ENCODE data around the gene KRTAP10-8. TPM values are rescaled to one million over a fixed set of nuclear protein-coding genes. Genes with fewer than 3 reads are reported as not detected.
"Not testable (repeated sequence)": the region's sequence is repeated elsewhere in the genome, so short reads cannot be mapped to it uniquely, and the experiment has no call there.

Gene KRTAP10-8
- total and polyA plus RNA-seq, 7 experiments from 2014 or later = not detected

- peaks cover 32 to 33% of the 10 kb centered on the region in 2 donors for H3K4me1 ChIP-seq (ENCODE audit: control insufficient read depth in 2 of 2, insufficient read depth in 2 of 2, low read length in 2 of 2)
- Mint-ChIP-seq H3K9me3 (peaks cover 8 to 69% (median 33%) of the 10 kb centered on the region in 11 donors), H3K27ac (peak overlapping the region in 4 of 9 donors; percentile 28 to 75 (median 58)), H3K4me1 (peaks cover 34 to 53% (median 39%) of the 10 kb centered on the region in 7 donors), H3K27me3 (peaks cover 0 to 32% (median 0%) of the 10 kb centered on the region in 5 donors), H3K36me3 (peaks cover 4 to 44% (median 19%) of the 10 kb centered on the region in 5 donors)
- ATAC-seq; intact Hi-C loops (cut with micrococcal nuclease); H3K4me3 Mint-ChIP-seq; CTCF ChIA-PET; H3K36me3 ChIP-seq (ENCODE audit: control insufficient read depth in 2 of 3, insufficient read depth in 3 of 3, low read length in 3 of 3); H3K27me3 ChIP-seq (ENCODE audit: control insufficient read depth in 2 of 2, insufficient read depth in 2 of 2, low read length in 2 of 2); DNase-seq; H3K27ac ChIP-seq (ENCODE audit: low read depth, low read length); H3K4me3 ChIP-seq (ENCODE audit: low read length); H3K9me3 ChIP-seq (ENCODE audit: control insufficient read depth in 2 of 3, low read length in 3 of 3): not testable (repeated sequence)
- POLR2A ChIA-PET = interaction anchor here (1.1 kb wide), 1 partner anchor 20 kb away, joined by 3 read pairs; the partner anchor contains the start of gene KRTAP12-1
Measured at GRCh38 chr21:44661567-44661966, 49.7 kb downstream of the KRTAP10-8 start.

Other genes starting within 250 kb of the KRTAP10-8 start
- gene LRRC3, start 156.6 kb upstream of the KRTAP10-8 start, total RNA-seq = 1 to 10 TPM in 3 of 5 experiments, under 1 TPM in 2; 0.79 to 3.3 (median 1.0) TPM
- under 1 TPM; 0.06 to 0.66 TPM for gene LRRC3, start 156.6 kb upstream of the KRTAP10-8 start, polyA plus RNA-seq
- gene KRTAP10-1, start 71.9 kb upstream of the KRTAP10-8 start, total RNA-seq = not detected
- not detected for gene KRTAP10-1, start 71.9 kb upstream of the KRTAP10-8 start, polyA plus RNA-seq
- not detected for gene KRTAP10-2, start 60.6 kb upstream of the KRTAP10-8 start, total RNA-seq
- not detected for gene KRTAP10-2, start 60.6 kb upstream of the KRTAP10-8 start, polyA plus RNA-seq
- not detected for gene KRTAP10-3, start 53.3 kb upstream of the KRTAP10-8 start, total RNA-seq
- gene KRTAP10-3, start 53.3 kb upstream of the KRTAP10-8 start, polyA plus RNA-seq = not detected
- gene KRTAP10-4, start 38.4 kb upstream of the KRTAP10-8 start, total RNA-seq = not detected
- not detected for gene KRTAP10-4, start 38.4 kb upstream of the KRTAP10-8 start, polyA plus RNA-seq
- not detected for gene KRTAP10-5, start 31.5 kb upstream of the KRTAP10-8 start, total RNA-seq
- not detected for gene KRTAP10-5, start 31.5 kb upstream of the KRTAP10-8 start, polyA plus RNA-seq
- not detected for gene KRTAP10-6, start 19.6 kb upstream of the KRTAP10-8 start, total RNA-seq
- gene KRTAP10-6, start 19.6 kb upstream of the KRTAP10-8 start, polyA plus RNA-seq = not detected
- not detected for gene KRTAP10-7, start 11.5 kb upstream of the KRTAP10-8 start, total RNA-seq
- not detected for gene KRTAP10-7, start 11.5 kb upstream of the KRTAP10-8 start, polyA plus RNA-seq
- not detected for gene KRTAP10-9, start 15.0 kb downstream of the KRTAP10-8 start, total RNA-seq
- not detected for gene KRTAP10-9, start 15.0 kb downstream of the KRTAP10-8 start, polyA plus RNA-seq
- not detected for gene KRTAP10-10, start 25.3 kb downstream of the KRTAP10-8 start, total RNA-seq
- not detected for gene KRTAP10-10, start 25.3 kb downstream of the KRTAP10-8 start, polyA plus RNA-seq
- gene KRTAP10-11, start 34.3 kb downstream of the KRTAP10-8 start, total RNA-seq = not detected
- gene KRTAP10-11, start 34.3 kb downstream of the KRTAP10-8 start, polyA plus RNA-seq = not detected
- gene KRTAP12-4, start 42.6 kb downstream of the KRTAP10-8 start, total RNA-seq = not detected
- gene KRTAP12-4, start 42.6 kb downstream of the KRTAP10-8 start, polyA plus RNA-seq = not detected
- 1 to 10 TPM in 1 of 5 experiments, not detected in 4; 1.1 TPM for gene KRTAP12-3, start 45.9 kb downstream of the KRTAP10-8 start, total RNA-seq
- gene KRTAP12-3, start 45.9 kb downstream of the KRTAP10-8 start, polyA plus RNA-seq = not detected
- not detected for gene KRTAP12-2, start 54.8 kb downstream of the KRTAP10-8 start, total RNA-seq
- gene KRTAP12-2, start 54.8 kb downstream of the KRTAP10-8 start, polyA plus RNA-seq = not detected
- not detected for gene KRTAP12-1, start 70.1 kb downstream of the KRTAP10-8 start, total RNA-seq
- not detected for gene KRTAP12-1, start 70.1 kb downstream of the KRTAP10-8 start, polyA plus RNA-seq
- not detected for gene KRTAP10-12, start 85.1 kb downstream of the KRTAP10-8 start, total RNA-seq
- not detected for gene KRTAP10-12, start 85.1 kb downstream of the KRTAP10-8 start, polyA plus RNA-seq
- gene TSPEAR, start 99.5 kb downstream of the KRTAP10-8 start, total RNA-seq = not detected
- gene TSPEAR, start 99.5 kb downstream of the KRTAP10-8 start, polyA plus RNA-seq = under 1 TPM in 1 of 2 donors, not detected in 1; 0.07 TPM
- gene UBE2G2, start 189.7 kb downstream of the KRTAP10-8 start, total RNA-seq = 100 to 1,000 TPM; 108 to 150 (median 129) TPM
- gene UBE2G2, start 189.7 kb downstream of the KRTAP10-8 start, polyA plus RNA-seq = 10 to 100 TPM; 50.7 to 65.8 TPM
- gene SUMO3, start 206.0 kb downstream of the KRTAP10-8 start, total RNA-seq = 10 to 100 TPM; 46.9 to 91.7 (median 70.2) TPM
- gene SUMO3, start 206.0 kb downstream of the KRTAP10-8 start, polyA plus RNA-seq = 10 to 100 TPM; 85.1 to 88.9 TPM